NOMO-1 treated with DMSO at 0.1 percent for 48 hours (cell line): ENCODE results near the gene FREM2.

Source experiments
- DNase-seq: peaks from one replicate; lab custom pipeline; 2025; ENCODE audit not compliant: unreplicated experiment; lab: John Stamatoyannopoulos, UW

The FREM2 gene

GRCh38 chr13:38883783-38884182 is 196.9 kb downstream of the FREM2 start:
- no peak for DNase-seq

- DNase-seq: no peak
Measured at GRCh38 chr13:38888309-38888708, 201.4 kb downstream of the FREM2 start.

- no peak for DNase-seq
Measured at GRCh38 chr13:38895075-38895474, 208.2 kb downstream of the FREM2 start.

GRCh38 chr13:38897521-38897920 is 210.6 kb downstream of the FREM2 start:
- DNase-seq: no peak

GRCh38 chr13:38898481-38898880 is 211.6 kb downstream of the FREM2 start:
- no peak for DNase-seq

GRCh38 chr13:38899571-38899970 is 212.7 kb downstream of the FREM2 start:
- DNase-seq: no peak

- DNase-seq: no peak
Measured at GRCh38 chr13:38900188-38900587, 213.3 kb downstream of the FREM2 start.

- no peak for DNase-seq
Measured at GRCh38 chr13:38902551-38902950, 215.7 kb downstream of the FREM2 start.

- no peak for DNase-seq
Measured at GRCh38 chr13:38905081-38905480, 218.2 kb downstream of the FREM2 start.

- DNase-seq: no peak
Measured at GRCh38 chr13:38905861-38906260, 219.0 kb downstream of the FREM2 start.

GRCh38 chr13:38908574-38908973 is 221.7 kb downstream of the FREM2 start:
- DNase-seq: no peak

- no peak for DNase-seq
Measured at GRCh38 chr13:38914070-38914469, 227.2 kb downstream of the FREM2 start.

- DNase-seq: no peak
Measured at GRCh38 chr13:38921081-38921480, 234.2 kb downstream of the FREM2 start.

GRCh38 chr13:38922170-38922569 is 235.3 kb downstream of the FREM2 start:
- DNase-seq: no peak

GRCh38 chr13:38933786-38934185 is 246.9 kb downstream of the FREM2 start:
- DNase-seq: no peak
